ENCODE results near the gene STEAP2. TPM values are rescaled to one million over a fixed set of nuclear protein-coding genes. Genes with fewer than 3 reads are reported as not detected.

The STEAP2 gene
- total RNA-seq, 1 experiment from 2014 or later, result 10.1 TPM

GRCh38 chr7:90244565-90244908, 33.0 kb downstream of the STEAP2 start:
- no peak overlapping the region for H3K27ac ChIP-seq
- POLR2A ChIA-PET (ENCODE audit: unreplicated experiment), result no interaction called here

DNA sequence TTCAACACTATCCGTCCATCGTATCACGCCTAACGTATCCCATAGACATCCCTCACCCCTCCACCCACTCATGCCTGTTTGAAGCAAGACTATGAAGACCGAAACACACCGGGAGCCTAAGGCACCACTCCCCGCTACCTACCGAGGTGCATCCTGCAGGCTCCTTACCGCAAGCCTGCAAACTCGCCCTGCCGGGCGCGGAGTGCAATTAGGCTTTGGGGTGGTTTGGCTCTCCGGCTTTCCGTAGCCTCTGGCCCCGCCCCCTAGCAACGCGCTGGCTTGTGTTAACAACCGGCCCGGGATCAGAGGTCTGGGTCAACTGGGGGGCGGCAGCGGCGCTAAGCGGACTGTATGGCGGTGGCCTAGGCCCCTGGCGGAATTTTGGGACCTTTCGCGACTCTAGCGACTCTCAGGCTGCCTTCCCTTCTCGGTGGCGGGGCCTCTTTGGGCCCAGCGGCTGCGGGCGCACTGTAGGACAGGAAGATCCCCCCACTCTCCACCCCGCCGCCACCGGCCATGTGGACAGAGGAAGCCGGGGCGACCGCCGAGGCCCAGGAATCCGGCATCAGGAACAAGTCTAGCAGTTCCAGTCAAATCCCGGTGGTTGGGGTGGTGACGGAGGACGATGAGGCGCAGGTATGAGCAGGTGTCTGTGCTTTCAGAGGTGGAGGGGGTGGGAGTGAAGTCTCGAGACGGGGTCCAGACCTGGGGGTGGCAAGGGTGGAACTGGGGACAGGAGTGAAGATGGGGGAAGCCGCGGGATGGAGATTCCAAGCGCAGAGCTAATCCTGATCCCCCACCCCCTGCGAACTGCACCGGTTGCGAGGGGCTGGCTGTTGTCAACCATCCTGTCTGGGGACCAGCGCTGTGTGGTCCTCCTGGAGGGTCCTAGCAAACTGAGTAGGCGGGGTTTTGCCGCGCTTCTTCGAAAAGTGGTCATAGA, 33.6 kb downstream of the STEAP2 start, which contains the start of gene CFAP69:
CFAP69 (plus strand) TSS at position 266 of the 943 bp plus-strand sequence; CDS start at position 517, 251 bp downstream.
- Histone ChIP-seq H3K4me1 (replicated peaks; ENCODE audit: insufficient read depth) (peaks cover 22% of the 10 kb centered on the region), H3K9me3 (ENCODE audit: insufficient read depth, low read depth) (no peaks in the 10 kb centered on the region), H3K4me2 (peak within 1 kb of the TSS; percentile 74), H3K9me2 (ENCODE audit: insufficient read depth) (no peaks in the 10 kb centered on the region), H3K79me2 (ENCODE audit: low read depth) (peaks cover 46% of the 10 kb centered on the region), H3K27me3 (ENCODE audit: insufficient read depth, low read depth) (no peaks in the 10 kb centered on the region), H2AFZ (peak within 1 kb of the TSS; percentile 93), H3K4me3 (peak within 1 kb of the TSS; percentile 76), H3K27ac (no peak within 1 kb of the TSS), H3K36me3 (ENCODE audit: low read depth) (no peaks in the 10 kb centered on the region), H3F3A (ENCODE audit: insufficient read depth, low read depth) (peaks cover under 1% of the 10 kb centered on the region; the same call in 1 of the 2 replicates), H4K20me1 (ENCODE audit: insufficient read depth) (no peaks in the 10 kb centered on the region)
- ChIA-PET CTCF (interaction anchor here (0.5 kb wide), 1 partner anchor 214 kb away, joined by 3 read pairs; no protein-coding TSS in a partner anchor), POLR2A (ENCODE audit: unreplicated experiment) (interaction anchor here (0.6 kb wide), 1 partner anchor 121 kb away, joined by 4 read pairs; no protein-coding TSS in a partner anchor)
- no TSS peak for BruUV-seq (replicated peaks)
- DNase-seq, result peak; percentile 76 to 95
- intact Hi-C loops (cut with micrococcal nuclease; ENCODE audit: unreplicated experiment), result loop anchor here (1.0 to 2.0 kb wide), 3 partner anchors 34 to 91 kb away; partner anchors contain the start of genes STEAP1 and STEAP2
- TF ChIP-seq, protein P1, sequence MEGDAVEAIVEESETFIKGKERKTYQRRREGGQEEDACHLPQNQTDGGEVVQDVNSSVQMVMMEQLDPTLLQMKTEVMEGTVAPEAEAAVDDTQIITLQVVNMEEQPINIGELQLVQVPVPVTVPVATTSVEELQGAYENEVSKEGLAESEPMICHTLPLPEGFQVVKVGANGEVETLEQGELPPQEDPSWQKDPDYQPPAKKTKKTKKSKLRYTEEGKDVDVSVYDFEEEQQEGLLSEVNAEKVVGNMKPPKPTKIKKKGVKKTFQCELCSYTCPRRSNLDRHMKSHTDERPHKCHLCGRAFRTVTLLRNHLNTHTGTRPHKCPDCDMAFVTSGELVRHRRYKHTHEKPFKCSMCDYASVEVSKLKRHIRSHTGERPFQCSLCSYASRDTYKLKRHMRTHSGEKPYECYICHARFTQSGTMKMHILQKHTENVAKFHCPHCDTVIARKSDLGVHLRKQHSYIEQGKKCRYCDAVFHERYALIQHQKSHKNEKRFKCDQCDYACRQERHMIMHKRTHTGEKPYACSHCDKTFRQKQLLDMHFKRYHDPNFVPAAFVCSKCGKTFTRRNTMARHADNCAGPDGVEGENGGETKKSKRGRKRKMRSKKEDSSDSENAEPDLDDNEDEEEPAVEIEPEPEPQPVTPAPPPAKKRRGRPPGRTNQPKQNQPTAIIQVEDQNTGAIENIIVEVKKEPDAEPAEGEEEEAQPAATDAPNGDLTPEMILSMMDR (conservative IDR thresholded peaks at IDR 0.05), result 0 out of 2 replicates have a peak, but pooled peaks have one; percentile 18
- no peak for TF ChIP-seq EZH2 (IDR thresholded peaks at IDR 0.05; ENCODE audit: low read depth)

More at GRCh38 chr7:90244565-90244908, 33.0 kb downstream of the STEAP2 start:
- DNase-seq, result no peak
- Histone ChIP-seq H3K4me2 (peak overlapping the region; percentile 74), H3K27me3 (ENCODE audit: insufficient read depth, low read depth) (no peaks in the 10 kb centered on the region), H2AFZ (peak overlapping the region; percentile 93), H3F3A (ENCODE audit: insufficient read depth, low read depth) (no peaks in the 10 kb centered on the region), H3K79me2 (ENCODE audit: low read depth) (peaks cover 39% of the 10 kb centered on the region), H4K20me1 (ENCODE audit: insufficient read depth) (no peaks in the 10 kb centered on the region), H3K36me3 (ENCODE audit: low read depth) (no peaks in the 10 kb centered on the region), H3K9me2 (ENCODE audit: insufficient read depth) (no peaks in the 10 kb centered on the region), H3K4me1 (replicated peaks; ENCODE audit: insufficient read depth) (peaks cover 16% of the 10 kb centered on the region), H3K9me3 (ENCODE audit: insufficient read depth, low read depth) (no peaks in the 10 kb centered on the region), H3K4me3 (peak overlapping the region; percentile 76)
- BruUV-seq (replicated peaks), result TSS peak; percentile 47
- TF ChIP-seq, protein P1 (conservative IDR thresholded peaks at IDR 0.05), result no peak
- no peak for TF ChIP-seq EZH2 (IDR thresholded peaks at IDR 0.05; ENCODE audit: low read depth)
- CTCF ChIA-PET, result no interaction called here
- intact Hi-C loops (cut with micrococcal nuclease; ENCODE audit: unreplicated experiment), result loop anchor here (2.0 kb wide), 1 partner anchor 34 kb away; the partner anchor contains the start of gene STEAP2

DNA sequence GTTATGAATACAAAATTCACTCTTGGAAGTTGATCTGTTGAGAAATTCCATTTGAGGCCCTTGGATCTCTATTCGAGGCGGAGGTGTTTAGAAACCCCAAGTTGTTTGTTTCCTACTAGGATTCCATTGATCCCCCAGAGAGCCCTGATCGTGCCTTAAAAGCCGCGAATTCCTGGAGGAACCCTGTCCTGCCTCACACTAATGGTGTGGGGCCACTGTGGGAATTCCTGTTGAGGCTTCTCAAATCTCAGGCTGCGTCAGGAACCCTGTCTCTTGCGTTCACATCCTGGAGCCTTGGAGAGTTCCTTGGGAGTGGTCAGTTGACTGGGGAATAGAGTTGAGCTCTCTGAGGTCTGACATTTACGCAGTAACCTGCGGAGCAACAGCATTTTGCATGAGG, 34.6 kb downstream of the STEAP2 start:
- Histone ChIP-seq H3K9me2 (ENCODE audit: insufficient read depth) (no peaks in the 10 kb centered on the region), H3K4me3 (peak overlapping the region; percentile 76), H3K4me2 (peak overlapping the region; percentile 74), H3K79me2 (ENCODE audit: low read depth) (peaks cover 49% of the 10 kb centered on the region), H3K27ac (no peak overlapping the region), H3F3A (ENCODE audit: insufficient read depth, low read depth) (peaks cover 10% of the 10 kb centered on the region), H3K36me3 (ENCODE audit: low read depth) (no peaks in the 10 kb centered on the region), H2AFZ (peak overlapping the region; percentile 93), H3K9me3 (ENCODE audit: insufficient read depth, low read depth) (no peaks in the 10 kb centered on the region), H4K20me1 (ENCODE audit: insufficient read depth) (no peaks in the 10 kb centered on the region), H3K4me1 (replicated peaks; ENCODE audit: insufficient read depth) (peaks cover 32% of the 10 kb centered on the region), H3K27me3 (ENCODE audit: insufficient read depth, low read depth) (no peaks in the 10 kb centered on the region)
- TSS peak; percentile 32 for BruUV-seq (replicated peaks)
- intact Hi-C loops (cut with micrococcal nuclease; ENCODE audit: unreplicated experiment), result no loop called here
- DNase-seq, result peak in 1 of 2 experiments; percentile 8
- TF ChIP-seq, protein P1 (conservative IDR thresholded peaks at IDR 0.05), result no peak
- POLR2A ChIA-PET (ENCODE audit: unreplicated experiment), result no interaction called here
- CTCF ChIA-PET, result interaction anchor here (0.5 to 0.7 kb wide), 2 partner anchors 52 to 213 kb away, joined by 3 read pairs; no protein-coding TSS in a partner anchor

Measured in PC-9 (cell line).